H9 (cell line): Measurements from ENCODE around the gene SYF2. TPM values are rescaled to one million over a fixed set of nuclear protein-coding genes. Genes with fewer than 3 reads are reported as not detected.

Experiments used
- DNase-seq: peaks from one replicate; pipeline ENCODE4 v3.0.0-alpha.2; 2017
- H2AFZ ChIP-seq: one replicate; pipeline ENCODE4 v1.6.1; 2013; ENCODE audit warnings: mild to moderate bottlenecking, low read length, control low read depth, moderate library complexity
- H2AK5ac ChIP-seq: 2 replicates; pipeline ENCODE4 v1.6.1; 2013; ENCODE audit warnings: low read length, control low read depth, mixed read lengths; ENCODE audit not compliant: insufficient read length
- H2BK120ac ChIP-seq: one replicate; pipeline ENCODE4 v1.6.1; 2013; ENCODE audit warnings: low read depth, mild to moderate bottlenecking, low read length, control low read depth, inconsistent platforms; ENCODE audit not compliant: poor library complexity, severe bottlenecking
- H2BK12ac ChIP-seq: 2 replicates; pipeline ENCODE4 v1.6.1; 2013; ENCODE audit warnings: low read length, control low read depth, mixed read lengths, low read depth; ENCODE audit not compliant: insufficient read length
- H2BK15ac ChIP-seq: 2 replicates; pipeline ENCODE4 v1.6.1; 2013; ENCODE audit warnings: low read depth, low read length, control low read depth
- H2BK20ac ChIP-seq: one replicate; pipeline ENCODE4 v1.6.1; 2013; ENCODE audit warnings: low read depth, mild to moderate bottlenecking, low read length, control low read depth, inconsistent platforms; ENCODE audit not compliant: poor library complexity, severe bottlenecking
- H2BK5ac ChIP-seq: 2 replicates; pipeline ENCODE4 v1.6.1; 2013; ENCODE audit warnings: low read length, control low read depth, mixed read lengths; ENCODE audit not compliant: insufficient read length
- H3K14ac ChIP-seq: 2 replicates; pipeline ENCODE4 v1.6.1; 2013; ENCODE audit warnings: low read length, control low read depth; ENCODE audit not compliant: insufficient read depth
- H3K18ac ChIP-seq: 2 replicates; pipeline ENCODE4 v1.6.1; 2013; ENCODE audit warnings: low read depth, mild to moderate bottlenecking, mixed read lengths, low read length, control low read depth; ENCODE audit not compliant: insufficient read length
- H3K23ac ChIP-seq: 2 replicates; pipeline ENCODE4 v1.6.1; 2013; ENCODE audit warnings: low read length, control low read depth, mixed read lengths, low read depth; ENCODE audit not compliant: insufficient read length
- H3K23me2 ChIP-seq: 2 replicates; pipeline ENCODE4 v1.6.1; 2013; ENCODE audit warnings: low read depth, mild to moderate bottlenecking, mixed read lengths, low read length, control low read depth; ENCODE audit not compliant: insufficient read length, poor library complexity, severe bottlenecking
- H3K27ac ChIP-seq: 2 replicates; pipeline ENCODE4 v1.5.1; 2013; ENCODE audit warnings: low read length, control low read depth, mixed read lengths, low read depth; ENCODE audit not compliant: insufficient read length
- H3K27me3 ChIP-seq: 2 replicates; pipeline ENCODE4 v1.6.1; 2013; ENCODE audit warnings: low read length, control low read depth, inconsistent platforms; ENCODE audit not compliant: insufficient read depth
- H3K4ac ChIP-seq: 2 replicates; pipeline ENCODE4 v1.6.1; 2013; ENCODE audit warnings: low read depth, mild to moderate bottlenecking, control low read depth, inconsistent platforms, low read length, moderate library complexity
- H3K4me1 ChIP-seq: 2 replicates; pipeline ENCODE4 v1.6.1; 2013; ENCODE audit warnings: low read length, control low read depth, inconsistent platforms; ENCODE audit not compliant: insufficient read depth
- H3K4me2 ChIP-seq: 2 replicates; pipeline ENCODE4 v1.6.1; 2013; ENCODE audit warnings: low read length, control low read depth, mixed read lengths; ENCODE audit not compliant: insufficient read length, insufficient read depth
- H3K56ac ChIP-seq: 2 replicates; pipeline ENCODE4 v1.6.1; 2013; ENCODE audit warnings: low read depth, mild to moderate bottlenecking, mixed read lengths, low read length, control low read depth; ENCODE audit not compliant: insufficient read length
- H3K79me1 ChIP-seq: 2 replicates; pipeline ENCODE4 v1.6.1; 2013; ENCODE audit warnings: low read depth, mild to moderate bottlenecking, moderate library complexity, low read length, control low read depth, inconsistent platforms; ENCODE audit not compliant: insufficient read depth, poor library complexity, severe bottlenecking
- H3K79me2 ChIP-seq: 2 replicates; pipeline ENCODE4 v1.6.1; 2013; ENCODE audit warnings: low read length, control low read depth, inconsistent platforms; ENCODE audit not compliant: insufficient read depth
- H3K9ac ChIP-seq: 2 replicates; pipeline ENCODE4 v1.6.1; 2013; ENCODE audit warnings: low read length, control low read depth, mixed read lengths; ENCODE audit not compliant: insufficient read length; ENCODE audit errors: extremely low read depth
- H3K9me3 ChIP-seq: one replicate; pipeline ENCODE4 v1.6.1; 2013; ENCODE audit warnings: low read depth, low read length, inconsistent platforms; ENCODE audit not compliant: control insufficient read depth
- H3T11ph ChIP-seq: one replicate; pipeline ENCODE4 v1.6.1; 2013; ENCODE audit warnings: mild to moderate bottlenecking, low read length, control low read depth, inconsistent platforms
- H4K20me1 ChIP-seq: one replicate; pipeline ENCODE4 v1.6.1; 2013; ENCODE audit not compliant: control insufficient read depth, insufficient read length, insufficient read depth
- H4K5ac ChIP-seq: 2 replicates; pipeline ENCODE4 v1.6.1; 2013; ENCODE audit warnings: low read depth, mild to moderate bottlenecking, mixed read lengths, low read length, control low read depth; ENCODE audit not compliant: insufficient read length
- H4K8ac ChIP-seq: replicated peaks from 2 replicates; pipeline ENCODE4 v1.6.1; 2013; ENCODE audit warnings: low read length, control low read depth, mixed read lengths, low read depth; ENCODE audit not compliant: insufficient read length
- H4K91ac ChIP-seq: 2 replicates; pipeline ENCODE4 v1.6.1; 2013; ENCODE audit warnings: low read depth, mild to moderate bottlenecking, moderate library complexity, mixed read lengths, low read length, control low read depth; ENCODE audit not compliant: insufficient read length
- H3K27ac Mint-ChIP-seq, 3 experiments: 2 replicates in 2 of 3; 3 replicates in 1 of 3; pipeline ENCODE4 v1.8.0; 2020 to 2021; ENCODE audit warnings: mixed read lengths in 3 of 3, mild to moderate bottlenecking in 1 of 3, moderate library complexity in 1 of 3
- H3K27me3 Mint-ChIP-seq: 2 replicates; pipeline ENCODE4 v1.8.0; 2021; ENCODE audit warnings: low read depth, mild to moderate bottlenecking, moderate library complexity, mixed read lengths
- H3K36me3 Mint-ChIP-seq, 3 experiments: 2 replicates in 2 of 3; 3 replicates in 1 of 3; pipeline ENCODE4 v1.8.0; 2020 to 2021; ENCODE audit warnings: low read depth in 3 of 3, mixed read lengths in 3 of 3; ENCODE audit not compliant: insufficient read depth in 1 of 3
- H3K4me1 Mint-ChIP-seq, 2 experiments: 2 replicates each; pipeline ENCODE4 v1.8.0; 2020; ENCODE audit warnings: mixed read lengths in 2 of 2
- H3K4me3 Mint-ChIP-seq, 2 experiments: 2 replicates in 1 of 2; 3 replicates in 1 of 2; pipeline ENCODE4 v1.8.0; 2020 to 2021; ENCODE audit warnings: mild to moderate bottlenecking in 2 of 2, mixed read lengths in 2 of 2, moderate library complexity in 1 of 2
- H3K9me3 Mint-ChIP-seq, 2 experiments: 2 replicates in 1 of 2; 3 replicates in 1 of 2; pipeline ENCODE4 v1.8.0; 2020; ENCODE audit warnings: mild to moderate bottlenecking in 2 of 2, mixed read lengths in 2 of 2, moderate library complexity in 1 of 2
- CTCF ChIP-seq: fragments of 200-600 bp; sonication (generic); conservative IDR thresholded peaks from 3 replicates; pipeline ENCODE4 v1.8.0; 2021; ENCODE audit warnings: antibody characterized with exemption, mild to moderate bottlenecking
- WGBS: extraction: QIAGEN DNeasy Blood & Tissue Kit; methylation state at CpG from one replicate; pipeline ENCODE4 v1.1.7; 2013; ENCODE audit warnings: missing lambda C conversion rate, low lambda C conversion rate, mixed read lengths; ENCODE audit not compliant: insufficient read length; ENCODE audit errors: extremely low coverage; 5-methylcytosine and 5-hydroxymethylcytosine counted together
- total RNA-seq: library from RNA; stranded (reverse); gene quantifications from 2 replicates; pipeline ENCODE4 v1.2.1, GENCODE V29; 2021

Gene SYF2
- total RNA-seq, 1 experiment from 2014 or later, result 36.5 TPM

DNA sequence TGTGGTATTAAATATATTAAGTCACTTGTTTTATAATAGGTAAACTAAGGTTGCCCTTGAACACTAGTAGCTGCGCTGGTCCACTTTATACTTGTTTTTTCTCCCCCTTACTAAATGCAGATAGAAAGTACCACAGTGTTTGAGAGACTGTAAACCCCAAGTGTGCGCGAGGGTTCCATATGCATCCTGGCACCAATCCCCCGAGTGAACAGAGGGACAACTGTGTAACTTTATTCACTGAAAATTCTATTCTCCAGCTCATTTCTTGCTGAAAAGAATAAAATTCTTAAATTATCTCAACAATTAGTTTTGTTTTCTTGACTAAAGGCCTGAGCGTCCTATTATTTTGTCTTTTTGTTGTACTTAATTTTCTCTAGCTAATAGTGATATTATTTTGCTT lies 13.1 kb upstream of the SYF2 start:
- no CpG with 5 or more reads among the region's 5 CpGs for WGBS
- Histone ChIP-seq H2AK5ac (no peak overlapping the region), H4K5ac (no peak overlapping the region), H3K18ac (no peak overlapping the region), H2BK5ac (no peak overlapping the region), H3K9ac (no peak overlapping the region), H4K20me1 (no peaks in the 10 kb centered on the region), H3K4me2 (no peak overlapping the region), H3K23me2 (peaks cover 11% of the 10 kb centered on the region), H3K4me1 (no peaks in the 10 kb centered on the region), H4K91ac (no peak overlapping the region), H3K79me1 (no peaks in the 10 kb centered on the region), H2BK120ac (no peak overlapping the region), H3K27me3 (no peaks in the 10 kb centered on the region), H3T11ph (no peak overlapping the region), H3K4ac (no peak overlapping the region), H2BK15ac (no peak overlapping the region), H3K79me2 (peaks cover 5% of the 10 kb centered on the region; the same call in 1 of the 2 replicates), H2BK20ac (no peak overlapping the region), H3K14ac (no peak overlapping the region), H2AFZ (no peak overlapping the region), H3K9me3 (no peaks in the 10 kb centered on the region), H3K23ac (no peak overlapping the region), H3K56ac (no peak overlapping the region), H3K27ac (no peak overlapping the region), H4K8ac (no peak overlapping the region), H2BK12ac (no peak overlapping the region)
- peaks cover 29 to 59% (median 44%) of the 10 kb centered on the region in 3 experiments for H3K36me3 Mint-ChIP-seq
- H3K27me3 Mint-ChIP-seq, result no peaks in the 10 kb centered on the region; the same call in 1 of the 2 replicates
- DNase-seq, result no peak
- no peak overlapping the region for H3K27ac Mint-ChIP-seq
- no peaks in the 10 kb centered on the region for H3K9me3 Mint-ChIP-seq
- no peak for TF ChIP-seq CTCF
- H3K4me1 Mint-ChIP-seq, result peaks cover 21 to 29% of the 10 kb centered on the region in 2 experiments
- H3K4me3 Mint-ChIP-seq, result peak overlapping the region; percentile 95 to 98
